Activated CD4-positive, CD25-positive, alpha-beta regulatory T cell treated with anti-CD3 and anti-CD28 coated beads, Interleukin-2, amount 50 U/mL, for 24 hours (primary cell): ENCODE measurements around the gene LRP1B.

Experiments
- ATAC-seq, 2 donors: fragments of 150-1000 bp; cut with Tn5 transposase; one replicate each; pipeline ENCODE4 v1.10.0; 2021; ENCODE audit warnings: mild to moderate bottlenecking in 1 of 2, moderate library complexity in 1 of 2

Gene LRP1B

GRCh38 chr2:141062443-141062842, 1068.4 kb downstream of the LRP1B start:
- no peak for ATAC-seq

GRCh38 chr2:141062031-141062430, 1068.8 kb downstream of the LRP1B start:
- ATAC-seq: no peak

GRCh38 chr2:141058556-141058955, 1072.3 kb downstream of the LRP1B start:
- ATAC-seq: no peak

- ATAC-seq: no peak
These were observed 1075.3 kb downstream of the LRP1B start for GRCh38 chr2:141055531-141055930.

GRCh38 chr2:141048951-141049350, 1081.9 kb downstream of the LRP1B start:
- ATAC-seq: no peak

GRCh38 chr2:141041281-141041680, 1089.5 kb downstream of the LRP1B start:
- ATAC-seq: no peak

GRCh38 chr2:141038341-141038740, 1092.5 kb downstream of the LRP1B start:
- ATAC-seq: no peak

- no peak for ATAC-seq
These were observed 1093.5 kb downstream of the LRP1B start for GRCh38 chr2:141037361-141037760.

GRCh38 chr2:141035846-141036420, 1094.9 kb downstream of the LRP1B start:
- ATAC-seq: no peak

- no peak for ATAC-seq
These were observed 1101.3 kb downstream of the LRP1B start for GRCh38 chr2:141029428-141030078.

GRCh38 chr2:141027221-141027620, 1103.6 kb downstream of the LRP1B start:
- ATAC-seq: no peak

GRCh38 chr2:141021611-141022010, 1109.2 kb downstream of the LRP1B start:
- no peak for ATAC-seq

- ATAC-seq: no peak
These were observed 1109.7 kb downstream of the LRP1B start for GRCh38 chr2:141021109-141021508.

- ATAC-seq: no peak
These were observed 1110.5 kb downstream of the LRP1B start for GRCh38 chr2:141020346-141020745.

- ATAC-seq: no peak
These were observed 1115.3 kb downstream of the LRP1B start for GRCh38 chr2:141015341-141016047.

GRCh38 chr2:141003967-141004657, 1126.7 kb downstream of the LRP1B start:
- ATAC-seq: no peak

GRCh38 chr2:141001750-141002149, 1129.1 kb downstream of the LRP1B start:
- ATAC-seq: no peak

- no peak for ATAC-seq
These were observed 1132.2 kb downstream of the LRP1B start for GRCh38 chr2:140998577-140998976.

GRCh38 chr2:140998017-140998416, 1132.8 kb downstream of the LRP1B start:
- ATAC-seq: no peak

- ATAC-seq: no peak
These were observed 1136.0 kb downstream of the LRP1B start for GRCh38 chr2:140994856-140995255.

GRCh38 chr2:140990416-140990815, 1140.4 kb downstream of the LRP1B start:
- ATAC-seq: no peak

GRCh38 chr2:140988597-140988996, 1142.2 kb downstream of the LRP1B start:
- ATAC-seq: no peak

- no peak for ATAC-seq
These were observed 1144.4 kb downstream of the LRP1B start for GRCh38 chr2:140986456-140986855.

- no peak for ATAC-seq
These were observed 1155.6 kb downstream of the LRP1B start for GRCh38 chr2:140975237-140975636.
